GM18517 (cell line): ENCODE data around the gene KHDRBS2.

ENCODE experiments used
- ATAC-seq: cut with Tn5 transposase; IDR thresholded peaks from one replicate; pipeline ENCODE4 v1.9.1; 2021; ENCODE audit warnings: mild to moderate bottlenecking, moderate library complexity; ENCODE audit not compliant: unreplicated experiment

KHDRBS2 gene

DNA sequence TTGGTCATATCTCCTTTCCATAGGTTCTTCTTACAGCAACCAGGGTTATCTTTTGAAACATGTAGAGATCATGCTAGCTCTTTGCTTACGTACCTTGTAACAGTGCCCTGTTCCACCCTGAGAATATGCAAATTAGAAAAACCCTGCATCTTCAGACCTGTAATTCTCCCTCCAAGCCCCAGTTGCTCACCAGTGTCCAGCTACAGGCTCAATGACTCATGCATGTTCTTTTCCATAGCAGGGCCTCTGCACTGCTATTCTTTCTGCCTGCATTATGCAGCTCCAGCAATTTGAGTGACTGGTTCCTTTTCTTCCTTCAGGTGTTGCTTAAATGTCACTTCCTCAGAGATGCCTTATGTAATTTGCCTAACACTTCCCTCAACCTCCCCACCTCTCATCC is 636.2 kb downstream of the KHDRBS2 start:
- no peak for ATAC-seq

- ATAC-seq, result no peak
Measured at GRCh38 chr6:61640463-61640862, 645.6 kb downstream of the KHDRBS2 start.
